Left renal cortex interstitium (tissue), 4 donors: ENCODE measurements around the gene SFXN2. TPM values are rescaled to one million over a fixed set of nuclear protein-coding genes. Genes with fewer than 3 reads are reported as not detected.
"Not testable (repeated sequence)": the region's sequence is repeated elsewhere in the genome, so short reads cannot be mapped to it uniquely, and the experiment has no call there.

Source experiments
- DNase-seq, 4 donors: peaks; one replicate each; pipeline ENCODE4 v3.0.0-alpha.2; 2013; ENCODE audit warnings: low read depth in 4 of 4, low spot score in 2 of 4, missing footprints in 1 of 4
- polyA plus RNA-seq, 4 donors: library from polyadenylated mRNA; unstranded; fragments of 120-200 nt; gene quantifications; one replicate each; pipeline ENCODE4 v1.2.1, GENCODE V29; 2013; ENCODE audit not compliant: insufficient read length in 4 of 4

SFXN2 gene
- polyA plus RNA-seq, 4 donors = 38.8 to 84.1 (median 54.8) TPM

DNA sequence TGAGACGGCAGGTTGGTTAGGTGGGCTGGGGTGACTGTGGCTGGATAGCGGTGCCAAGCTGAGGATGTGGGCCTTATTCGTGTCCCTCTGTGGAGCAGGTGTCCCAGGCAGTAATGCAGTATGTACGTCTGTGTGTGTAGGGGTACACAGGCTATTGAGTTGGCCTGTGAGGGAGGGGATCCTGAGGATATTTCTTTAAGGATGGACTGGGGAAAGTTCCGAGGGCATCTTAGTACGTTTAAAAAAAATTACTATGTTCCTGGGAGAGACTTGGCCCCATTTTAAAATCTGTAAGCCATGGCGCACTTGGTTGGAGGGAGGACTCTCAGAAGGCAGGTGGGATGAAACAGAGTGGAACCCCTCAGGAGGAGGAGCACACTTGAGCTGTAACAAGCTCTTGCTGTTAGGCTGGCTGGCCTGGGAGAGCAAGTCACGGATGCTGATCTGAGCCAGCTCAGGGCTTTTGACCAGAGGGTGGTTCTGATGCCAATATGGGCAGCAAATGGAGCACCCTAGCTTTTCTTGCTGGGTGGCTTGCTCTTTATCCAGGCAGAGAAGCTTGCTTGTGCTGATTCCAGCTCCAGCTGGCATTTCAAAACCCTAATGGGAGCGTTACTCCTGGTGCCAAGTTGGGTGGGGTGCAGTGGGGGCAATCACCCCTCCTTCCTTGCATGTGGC, 30.1 kb downstream of the SFXN2 start:
- DNase-seq = no peak

DNA sequence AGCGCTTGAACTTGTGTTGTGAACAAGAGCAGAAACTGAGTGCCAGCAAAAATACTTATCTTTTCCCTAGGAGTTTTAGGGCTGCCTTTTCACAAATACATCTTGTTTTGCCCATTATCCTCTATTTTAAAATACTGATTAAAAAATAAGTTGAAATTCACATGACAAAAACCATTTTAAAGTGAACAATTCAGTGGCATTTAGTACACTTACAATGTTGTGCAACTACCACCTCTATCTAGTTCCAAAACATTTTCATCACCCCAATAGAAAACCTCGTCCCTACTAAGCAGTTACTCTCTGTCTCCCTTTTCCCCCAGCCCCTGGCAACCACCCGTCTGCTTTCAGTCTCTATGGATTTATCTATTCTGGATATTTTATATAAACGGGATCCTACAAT, 30.7 kb downstream of the SFXN2 start:
- DNase-seq = no peak

- DNase-seq = no peak
Observed at GRCh38 chr10:102752266-102752930, 38.0 kb downstream of the SFXN2 start.

- DNase-seq = no peak
Observed at GRCh38 chr10:102752934-102753664, 38.7 kb downstream of the SFXN2 start.

DNA sequence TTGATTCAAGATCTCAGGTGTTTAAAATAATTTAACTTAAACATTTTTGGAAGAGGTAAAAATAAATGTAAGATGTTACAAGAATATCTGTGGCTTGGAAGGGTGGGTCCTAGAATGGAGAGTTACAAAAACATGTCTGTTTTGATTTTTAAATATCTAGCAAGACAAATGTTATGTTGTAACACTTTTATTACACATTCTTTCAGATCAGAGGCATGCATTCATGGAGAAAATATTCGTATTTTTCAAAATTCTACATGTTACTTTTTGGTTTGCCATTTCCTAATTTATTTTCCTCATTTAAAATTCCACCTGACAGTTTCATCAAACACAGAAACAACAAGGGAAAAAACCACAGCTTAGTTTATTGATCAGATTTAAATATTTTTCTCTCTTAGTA, 39.3 kb downstream of the SFXN2 start:
- DNase-seq = no peak

GRCh38 chr10:102757323-102757722, 42.9 kb downstream of the SFXN2 start:
- no peak for DNase-seq

DNA sequence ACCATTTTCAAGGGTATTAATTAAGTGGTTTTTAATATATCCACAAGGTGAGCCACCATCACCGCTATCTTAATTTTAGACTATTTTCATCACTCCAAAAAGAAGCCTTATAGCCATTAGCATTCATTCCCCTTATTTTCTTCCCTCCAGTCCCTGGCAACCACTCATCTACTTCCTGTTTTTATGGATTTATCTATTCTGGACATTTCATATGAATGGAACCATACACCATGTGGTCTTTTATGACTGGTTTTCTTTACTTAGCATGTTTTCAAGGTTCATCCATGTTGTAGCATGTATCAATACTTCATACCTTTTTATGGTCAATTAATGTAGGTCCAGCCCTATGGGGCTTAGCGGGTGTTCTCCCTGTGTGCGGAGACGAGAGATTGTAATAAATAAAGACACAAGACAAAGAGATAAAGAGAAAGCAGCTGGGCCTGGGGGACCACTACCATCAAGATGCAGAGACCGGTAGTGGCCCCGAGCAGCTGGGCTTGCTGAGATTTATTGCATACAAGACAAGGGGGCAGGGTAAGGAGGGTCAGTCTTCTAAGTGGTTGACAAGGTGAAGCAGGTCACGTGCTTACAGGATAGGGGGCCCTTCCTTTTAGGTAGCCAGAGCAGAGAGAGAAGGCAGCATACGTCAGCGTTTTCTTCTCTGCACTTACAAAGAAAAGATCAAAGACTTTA, 44.0 kb downstream of the SFXN2 start:
- DNase-seq = no peak

DNA sequence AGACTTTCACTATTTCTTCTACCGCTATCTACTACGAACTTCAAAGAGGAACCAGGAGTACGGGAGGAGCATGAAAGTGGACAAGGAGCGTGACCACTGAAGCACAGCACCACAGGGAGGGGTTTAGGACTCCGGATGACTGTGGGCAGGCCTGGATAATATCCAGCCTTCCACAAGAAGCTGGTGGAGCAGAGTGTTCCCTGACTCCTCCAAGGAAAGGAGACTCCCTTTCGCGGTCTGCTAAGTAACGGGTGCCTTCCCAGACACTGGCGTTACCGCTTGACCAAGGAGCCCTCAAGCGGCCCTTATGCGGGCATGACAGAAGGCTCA, 44.5 kb downstream of the SFXN2 start:
- DNase-seq = not testable (repeated sequence)

DNA sequence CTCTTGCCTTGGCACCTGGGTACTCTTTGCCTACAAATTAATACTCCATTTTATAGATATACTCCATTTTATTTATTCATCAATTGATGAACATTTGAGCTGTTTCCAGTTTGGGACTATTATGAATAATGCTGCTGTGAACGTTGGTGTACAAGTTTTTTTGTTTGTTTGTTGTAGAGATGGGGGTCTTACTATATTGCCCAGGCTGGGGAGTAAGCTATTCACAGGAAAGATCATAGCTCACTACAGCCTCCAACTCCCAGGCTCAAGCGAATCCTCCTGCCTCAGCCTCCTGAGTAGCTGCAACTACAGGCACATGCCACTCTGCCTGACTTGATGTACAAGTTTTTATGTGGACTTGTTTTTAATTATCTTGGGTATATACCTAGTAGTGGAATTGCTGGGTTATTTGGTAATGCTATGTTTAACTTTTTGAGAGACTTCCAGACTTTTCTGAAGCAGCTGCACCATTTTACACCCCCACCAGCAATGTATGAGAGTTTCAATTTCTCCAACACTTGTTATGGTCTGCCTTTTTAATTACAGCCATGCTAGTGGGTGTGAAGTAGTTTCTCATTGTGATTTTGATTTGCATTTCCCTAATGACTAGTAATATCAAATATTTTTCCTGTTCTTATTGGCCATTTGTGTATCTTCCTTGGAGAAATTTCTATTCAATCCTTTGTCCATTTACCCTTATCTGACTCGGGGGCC, 45.2 kb downstream of the SFXN2 start:
- no peak for DNase-seq

- no peak for DNase-seq
Observed at GRCh38 chr10:102761981-102762380, 47.5 kb downstream of the SFXN2 start.

- no peak for DNase-seq
Observed at GRCh38 chr10:102762401-102763015, 48.1 kb downstream of the SFXN2 start.

DNA sequence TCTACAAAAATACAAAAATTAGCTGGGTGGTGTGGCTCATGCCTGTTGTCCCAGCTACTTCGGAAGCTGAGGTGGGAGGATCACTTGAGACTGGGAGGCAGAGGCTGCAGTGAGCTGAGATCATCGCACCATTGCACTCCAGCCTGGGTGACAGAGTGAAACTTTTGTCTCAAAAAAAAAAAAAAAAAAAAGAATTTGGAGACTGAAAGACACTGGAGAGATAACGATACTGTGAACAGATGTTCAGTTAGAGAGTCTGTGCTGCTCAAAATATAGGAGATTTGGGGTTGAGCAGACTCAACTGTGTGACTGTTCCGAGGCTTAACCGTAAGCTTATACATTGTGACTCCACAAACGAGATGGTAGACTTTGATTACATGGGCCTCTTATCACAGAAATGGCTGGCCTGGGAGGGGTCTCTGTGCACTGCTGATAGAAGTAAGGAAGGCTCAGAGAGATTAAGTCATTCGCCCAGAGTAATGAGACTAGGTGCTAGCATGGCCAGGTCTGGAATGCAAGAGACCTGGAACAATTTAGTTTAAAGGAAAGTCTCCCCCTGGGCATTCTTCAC, 48.7 kb downstream of the SFXN2 start:
- no peak for DNase-seq

DNA sequence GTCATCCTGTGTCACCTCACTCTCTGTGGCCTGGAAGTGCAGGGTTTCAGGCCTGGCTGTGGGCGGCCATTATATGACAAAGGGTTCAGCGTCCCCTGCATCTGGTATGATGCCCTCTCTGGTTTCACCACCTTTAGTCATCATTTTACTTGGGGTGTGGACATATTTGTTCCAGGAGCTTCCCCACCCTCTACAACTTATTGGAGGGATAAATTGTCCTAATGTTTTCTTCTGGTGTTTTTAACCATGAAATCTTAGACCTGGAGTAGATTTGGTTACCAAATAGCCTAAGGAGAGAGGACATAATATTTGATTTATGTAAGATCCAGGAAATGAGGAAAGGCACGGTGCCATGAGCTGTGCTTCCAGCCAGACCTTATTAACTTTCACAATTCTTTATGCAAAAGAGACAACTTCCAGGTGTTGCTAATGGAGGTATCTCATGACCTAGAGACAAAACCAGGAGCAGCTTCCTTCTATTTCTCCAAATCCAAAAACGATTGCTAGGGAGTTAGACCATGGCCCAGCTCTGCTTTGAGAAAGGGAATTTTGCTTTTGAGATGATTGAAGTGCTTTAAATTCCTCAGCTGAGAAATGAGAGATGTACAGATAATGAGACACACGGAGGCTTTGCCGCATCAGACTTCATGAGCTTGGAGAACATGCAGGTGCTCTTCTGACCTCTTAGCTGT, 50.2 kb downstream of the SFXN2 start:
- DNase-seq = no peak

- DNase-seq = no peak
Observed at GRCh38 chr10:102765336-102765735, 50.9 kb downstream of the SFXN2 start.

- no peak for DNase-seq
Observed at GRCh38 chr10:102767428-102768160, 53.2 kb downstream of the SFXN2 start.

DNA sequence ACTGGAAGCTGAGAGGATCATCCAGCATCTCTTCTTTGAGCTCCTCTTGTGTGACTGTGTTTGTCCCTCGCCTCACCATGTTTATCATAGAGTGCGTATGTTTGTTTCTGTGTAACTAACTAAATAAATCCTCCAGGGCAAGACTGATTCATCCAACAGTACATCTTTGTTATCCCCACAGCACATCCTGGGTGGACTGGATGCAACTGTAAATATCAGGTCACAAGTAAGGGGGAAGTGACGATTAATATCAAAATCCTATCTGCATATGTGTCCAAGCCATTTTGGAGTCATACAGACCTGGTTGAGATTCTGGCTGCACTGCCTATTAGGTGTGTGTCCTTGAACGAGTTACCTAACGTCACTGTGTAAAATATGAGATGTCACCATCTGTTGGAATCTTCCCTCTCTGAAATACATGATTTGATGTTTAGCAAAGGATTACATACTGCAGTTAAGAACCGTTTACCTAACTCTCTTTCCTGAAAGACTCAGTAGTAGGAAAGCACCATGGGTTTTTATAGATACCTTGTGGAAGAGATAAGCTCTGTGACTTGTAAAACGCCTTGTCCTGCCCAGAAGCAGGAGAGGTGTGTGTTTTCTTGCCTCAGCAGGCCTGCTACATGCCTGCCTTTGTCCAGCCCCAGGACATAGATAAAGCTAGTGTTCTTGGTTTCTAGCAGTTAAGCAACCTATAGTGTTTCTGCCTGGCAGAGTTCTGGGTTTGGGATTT, 55.1 kb downstream of the SFXN2 start:
- DNase-seq = no peak

DNA sequence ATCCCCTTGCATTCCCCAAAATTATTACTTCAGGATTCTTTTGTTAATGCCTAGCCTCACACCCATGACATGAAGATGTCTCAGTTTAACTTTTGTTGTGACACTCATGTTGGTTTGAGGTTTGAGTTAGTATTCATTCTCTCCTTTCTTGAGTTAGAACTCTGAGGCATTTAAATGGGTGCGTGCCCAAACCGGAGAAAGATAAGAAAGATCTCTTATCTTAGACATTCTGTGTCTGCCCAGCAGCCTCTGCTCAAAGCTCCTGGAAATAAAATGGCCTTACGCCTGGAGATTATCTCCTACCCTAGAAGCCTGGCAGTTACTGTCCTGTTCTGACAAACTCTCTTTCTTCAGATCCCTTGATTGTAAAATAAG, 55.7 kb downstream of the SFXN2 start:
- no peak for DNase-seq

- no peak for DNase-seq
Observed at GRCh38 chr10:102770792-102771191, 56.4 kb downstream of the SFXN2 start.
